Measurements from ENCODE around the gene UNC119B. TPM values are rescaled to one million over a fixed set of nuclear protein-coding genes. Genes with fewer than 3 reads are reported as not detected.
A peak's percentile ranks its signal among the peaks of the same experiment; 100 is the strongest.

UNC119B gene
- total and polyA plus RNA-seq, 2 experiments from 2014 or later, result 10.9 to 26.0 TPM

DNA sequence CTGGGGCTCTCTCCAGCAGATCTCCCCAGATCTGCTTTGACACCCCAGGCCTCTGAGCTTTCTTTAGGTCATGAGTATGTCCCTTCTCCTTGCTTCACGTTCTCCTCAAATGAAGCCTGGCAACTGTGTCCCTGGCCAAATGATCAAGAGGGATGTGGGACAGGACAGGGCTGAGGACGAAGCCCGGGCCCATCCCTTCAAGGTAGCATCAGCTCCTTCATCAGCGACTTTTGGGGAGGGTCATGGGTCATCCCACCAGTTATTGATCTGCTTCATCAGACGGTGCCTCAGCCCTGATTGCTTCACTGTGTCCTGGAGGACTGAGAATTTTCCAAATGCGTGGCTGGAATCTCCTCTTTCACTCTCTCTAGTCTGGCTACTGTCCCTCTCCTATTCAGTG, 47.7 kb downstream of the UNC119B start:
- Histone ChIP-seq H3K4me1 (ENCODE audit: insufficient read depth) (peaks cover 11% of the 10 kb centered on the region), H3K27me3 (no peaks in the 10 kb centered on the region), H3K27ac (no peak overlapping the region), H4K20me1 (ENCODE audit: insufficient read depth, poor library complexity, severe bottlenecking) (no peaks in the 10 kb centered on the region), H3K4me2 (no peak overlapping the region), H3K79me2 (no peaks in the 10 kb centered on the region), H3K9me3 (ENCODE audit: low read depth) (peaks cover 10% of the 10 kb centered on the region), H3K36me3 (replicated peaks; ENCODE audit: insufficient read depth, low read depth) (no peaks in the 10 kb centered on the region), H3K9me2 (replicated peaks; ENCODE audit: insufficient read depth) (no peaks in the 10 kb centered on the region), H3K4me3 (no peak overlapping the region), H2AFZ (no peak overlapping the region)
- TF ChIP-seq, protein P1, sequence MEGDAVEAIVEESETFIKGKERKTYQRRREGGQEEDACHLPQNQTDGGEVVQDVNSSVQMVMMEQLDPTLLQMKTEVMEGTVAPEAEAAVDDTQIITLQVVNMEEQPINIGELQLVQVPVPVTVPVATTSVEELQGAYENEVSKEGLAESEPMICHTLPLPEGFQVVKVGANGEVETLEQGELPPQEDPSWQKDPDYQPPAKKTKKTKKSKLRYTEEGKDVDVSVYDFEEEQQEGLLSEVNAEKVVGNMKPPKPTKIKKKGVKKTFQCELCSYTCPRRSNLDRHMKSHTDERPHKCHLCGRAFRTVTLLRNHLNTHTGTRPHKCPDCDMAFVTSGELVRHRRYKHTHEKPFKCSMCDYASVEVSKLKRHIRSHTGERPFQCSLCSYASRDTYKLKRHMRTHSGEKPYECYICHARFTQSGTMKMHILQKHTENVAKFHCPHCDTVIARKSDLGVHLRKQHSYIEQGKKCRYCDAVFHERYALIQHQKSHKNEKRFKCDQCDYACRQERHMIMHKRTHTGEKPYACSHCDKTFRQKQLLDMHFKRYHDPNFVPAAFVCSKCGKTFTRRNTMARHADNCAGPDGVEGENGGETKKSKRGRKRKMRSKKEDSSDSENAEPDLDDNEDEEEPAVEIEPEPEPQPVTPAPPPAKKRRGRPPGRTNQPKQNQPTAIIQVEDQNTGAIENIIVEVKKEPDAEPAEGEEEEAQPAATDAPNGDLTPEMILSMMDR (IDR thresholded peaks at IDR 0.05; ENCODE audit: poor library complexity), result no peak
- no peak for TF ChIP-seq EZH2 (IDR thresholded peaks at IDR 0.05; ENCODE audit: borderline replicate concordance)
- no peak for TF ChIP-seq EZH2phosphoT487 (IDR thresholded peaks at IDR 0.05; ENCODE audit: low read depth, severe bottlenecking, unreplicated experiment)
- no peak for DNase-seq (ENCODE audit: low spot score)
- WGBS (ENCODE audit: low lambda C conversion rate, missing lambda C conversion rate), result 92% methylated on average over 6 of the region's 6 CpGs

DNA sequence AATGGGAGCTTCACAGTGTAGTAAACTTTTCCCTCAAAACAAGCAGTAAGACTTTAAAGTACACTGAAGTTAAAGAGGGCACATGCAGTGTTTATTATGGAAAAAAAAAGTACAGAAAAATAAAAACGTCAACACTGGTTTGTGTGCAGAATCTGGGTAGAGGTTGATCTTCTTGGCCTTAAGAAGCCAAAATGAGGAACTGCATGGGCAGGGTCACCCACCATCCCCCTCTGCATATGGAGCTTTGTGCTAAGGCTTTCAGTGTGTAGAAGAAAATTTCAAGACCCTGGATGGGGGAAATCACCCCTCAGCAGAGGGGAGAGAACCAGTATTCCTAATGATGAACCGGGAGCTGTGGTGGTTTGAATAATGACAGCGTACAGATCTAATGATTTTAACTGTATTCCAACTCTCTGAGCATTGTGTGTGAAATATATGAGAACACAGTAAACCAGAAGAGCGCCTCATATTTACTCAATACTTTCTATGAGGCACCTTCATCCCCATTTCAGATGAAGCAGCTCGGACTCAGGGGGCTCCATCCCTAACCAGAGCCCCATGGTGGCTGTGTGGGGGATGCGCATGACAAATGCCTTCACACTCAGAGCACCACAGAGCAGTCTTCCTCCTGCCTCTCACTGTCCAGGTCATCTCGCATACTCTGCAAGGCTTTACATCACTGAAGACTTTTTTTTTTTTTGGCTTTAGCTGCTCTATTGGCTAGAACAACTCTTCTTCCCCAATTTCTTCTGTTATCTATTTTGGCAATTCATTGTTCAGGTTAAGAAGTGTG, 48.7 kb downstream of the UNC119B start:
- 91% methylated on average over 7 of the region's 7 CpGs for WGBS (ENCODE audit: low lambda C conversion rate, missing lambda C conversion rate)

DNA sequence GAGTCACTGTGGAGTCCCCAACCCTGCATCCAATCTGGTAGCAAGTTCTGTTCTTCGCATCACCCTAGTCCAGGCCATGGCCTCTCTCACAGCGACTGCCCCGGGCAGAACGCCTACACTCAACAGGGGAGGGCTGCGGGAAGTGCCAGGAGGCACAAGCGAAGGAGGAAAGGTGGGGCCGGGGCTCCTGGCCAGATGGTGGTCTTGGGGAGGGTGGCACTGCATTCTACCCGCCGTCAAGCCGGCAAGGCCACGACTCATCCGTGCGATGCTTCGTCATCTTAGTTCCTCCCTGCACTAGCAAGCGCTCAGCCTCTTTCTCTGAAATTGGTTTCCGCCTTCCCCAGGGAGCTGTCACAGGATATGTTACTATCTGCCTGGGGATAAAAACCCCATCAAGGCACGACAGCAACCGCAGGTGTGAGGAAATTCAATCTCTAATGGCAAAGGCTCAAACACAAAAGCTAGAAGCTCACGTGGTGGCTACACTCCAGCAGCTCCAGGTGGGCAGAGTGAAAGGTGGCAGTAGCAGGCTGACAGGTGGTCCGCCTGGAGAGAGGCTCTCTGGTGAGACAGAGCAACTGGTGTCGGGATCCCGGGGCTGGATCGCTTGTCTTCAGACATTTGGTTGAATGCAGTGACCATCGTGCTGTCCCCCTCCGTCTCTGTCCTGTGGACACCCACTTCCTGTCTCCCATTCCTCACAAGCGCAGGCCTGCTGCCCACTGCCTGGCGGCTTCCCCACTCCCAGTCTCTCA, 49.5 kb downstream of the UNC119B start:
- Histone ChIP-seq H3K27me3 (no peaks in the 10 kb centered on the region), H3K9me3 (ENCODE audit: low read depth) (peaks cover 7% of the 10 kb centered on the region), H3K27ac (peak overlapping the region; percentile 26), H4K20me1 (ENCODE audit: insufficient read depth, poor library complexity, severe bottlenecking) (no peaks in the 10 kb centered on the region), H3K4me3 (no peak overlapping the region), H3K79me2 (no peaks in the 10 kb centered on the region), H3K9me2 (replicated peaks; ENCODE audit: insufficient read depth) (no peaks in the 10 kb centered on the region), H3K36me3 (replicated peaks; ENCODE audit: insufficient read depth, low read depth) (no peaks in the 10 kb centered on the region), H3K4me2 (no peak overlapping the region), H2AFZ (no peak overlapping the region), H3K4me1 (ENCODE audit: insufficient read depth) (peaks cover 11% of the 10 kb centered on the region)
- WGBS (ENCODE audit: low lambda C conversion rate, missing lambda C conversion rate), result 89% methylated on average over 27 of the region's 27 CpGs
- TF ChIP-seq EZH2phosphoT487 (IDR thresholded peaks at IDR 0.05; ENCODE audit: low read depth, severe bottlenecking, unreplicated experiment), result no peak
- TF ChIP-seq, protein P1 (IDR thresholded peaks at IDR 0.05; ENCODE audit: poor library complexity), result no peak
- TF ChIP-seq EZH2 (IDR thresholded peaks at IDR 0.05; ENCODE audit: borderline replicate concordance), result no peak
- no peak for DNase-seq (ENCODE audit: low spot score)

More for the DNA sequence above, 48.7 kb downstream of the UNC119B start:
- DNase-seq (ENCODE audit: low spot score), result no peak
- H3K9me3 ChIP-seq (ENCODE audit: low read depth), result peaks cover 10% of the 10 kb centered on the region
- no peak overlapping the region for H3K27ac ChIP-seq
- H2AFZ ChIP-seq, result no peak overlapping the region
- TF ChIP-seq, protein P1 (IDR thresholded peaks at IDR 0.05; ENCODE audit: poor library complexity), result no peak
- TF ChIP-seq EZH2 (IDR thresholded peaks at IDR 0.05; ENCODE audit: borderline replicate concordance) (no peak), EZH2phosphoT487 (IDR thresholded peaks at IDR 0.05; ENCODE audit: low read depth, severe bottlenecking, unreplicated experiment) (no peak)
- no peaks in the 10 kb centered on the region for H4K20me1 ChIP-seq (ENCODE audit: insufficient read depth, poor library complexity, severe bottlenecking)
- no peak overlapping the region for H3K4me3 ChIP-seq
- H3K4me2 ChIP-seq, result no peak overlapping the region
- no peaks in the 10 kb centered on the region for H3K27me3 ChIP-seq
- no peaks in the 10 kb centered on the region for H3K9me2 ChIP-seq (replicated peaks; ENCODE audit: insufficient read depth)
- H3K79me2 ChIP-seq, result no peaks in the 10 kb centered on the region
- peaks cover 11% of the 10 kb centered on the region for H3K4me1 ChIP-seq (ENCODE audit: insufficient read depth)
- no peaks in the 10 kb centered on the region for H3K36me3 ChIP-seq (replicated peaks; ENCODE audit: insufficient read depth, low read depth)
